ENCODE measurements around the gene SMPD3. TPM values are rescaled to one million over a fixed set of nuclear protein-coding genes. Genes with fewer than 3 reads are reported as not detected.
A peak's percentile ranks its signal among the peaks of the same experiment; 100 is the strongest.

The SMPD3 gene
- total RNA-seq, 1 experiment from 2014 or later: 0.70 TPM

- Histone ChIP-seq H3K79me1 (ENCODE audit: insufficient read depth, low read depth, low read length, poor library complexity, severe bottlenecking) (no peaks in the 10 kb centered on the region), H2BK20ac (ENCODE audit: low read depth, low read length, poor library complexity, severe bottlenecking) (no peak overlapping the region), H2BK12ac (ENCODE audit: insufficient read length, low read depth, low read length) (no peak overlapping the region), H3K9me3 (ENCODE audit: control insufficient read depth, low read depth, low read length) (no peaks in the 10 kb centered on the region), H2AFZ (ENCODE audit: low read length) (no peak overlapping the region), H3K4me1 (ENCODE audit: insufficient read depth, low read length) (no peaks in the 10 kb centered on the region), H3K23ac (ENCODE audit: insufficient read length, low read depth, low read length) (no peak overlapping the region), H3K4me2 (ENCODE audit: insufficient read depth, insufficient read length, low read length) (no peak overlapping the region), H2BK120ac (ENCODE audit: low read depth, low read length, poor library complexity, severe bottlenecking) (no peak overlapping the region), H2AK5ac (ENCODE audit: insufficient read length, low read length) (no peak overlapping the region), H3K18ac (ENCODE audit: insufficient read length, low read depth, low read length) (no peak overlapping the region), H4K20me1 (ENCODE audit: control insufficient read depth, insufficient read depth, insufficient read length) (no peaks in the 10 kb centered on the region), H3K14ac (ENCODE audit: insufficient read depth, low read length) (no peak overlapping the region), H3T11ph (ENCODE audit: low read length) (no peak overlapping the region), H3K27me3 (ENCODE audit: insufficient read depth, low read length) (no peaks in the 10 kb centered on the region), H2BK5ac (ENCODE audit: insufficient read length, low read length) (no peak overlapping the region), H3K9ac (ENCODE audit: extremely low read depth, insufficient read length, low read length) (no peak overlapping the region), H4K91ac (ENCODE audit: insufficient read length, low read depth, low read length) (no peak overlapping the region), H4K8ac (replicated peaks; ENCODE audit: insufficient read length, low read depth, low read length) (no peak overlapping the region), H3K23me2 (ENCODE audit: insufficient read length, low read depth, low read length, poor library complexity, severe bottlenecking) (no peaks in the 10 kb centered on the region), H4K5ac (ENCODE audit: insufficient read length, low read depth, low read length) (no peak overlapping the region), H2BK15ac (ENCODE audit: low read depth, low read length) (no peak overlapping the region), H3K4ac (ENCODE audit: low read depth, low read length) (no peak overlapping the region), H3K79me2 (ENCODE audit: insufficient read depth, low read length) (no peaks in the 10 kb centered on the region), H3K27ac (ENCODE audit: insufficient read length, low read depth, low read length) (no peak overlapping the region), H3K56ac (ENCODE audit: insufficient read length, low read depth, low read length) (no peak overlapping the region)
- no CpG with 5 or more reads among the region's 6 CpGs for WGBS (ENCODE audit: extremely low coverage, insufficient read length, low lambda C conversion rate)
- H3K4me3 Mint-ChIP-seq: no peak overlapping the region
- H3K36me3 Mint-ChIP-seq (ENCODE audit: insufficient read depth in 1 of 3, low read depth in 3 of 3): peaks cover 23 to 58% (median 40%) of the 10 kb centered on the region in 3 experiments; a peak in 6 of 7 replicates
- DNase-seq: no peak
- TF ChIP-seq CTCF (conservative IDR thresholded peaks at IDR 0.05): no peak
- no peaks in the 10 kb centered on the region for H3K9me3 Mint-ChIP-seq
- H3K27me3 Mint-ChIP-seq (ENCODE audit: low read depth): no peaks in the 10 kb centered on the region
- H3K27ac Mint-ChIP-seq: peak overlapping the region in 2 of 3 experiments; percentile 37 to 56; a peak in 3 of 7 replicates
- H3K4me1 Mint-ChIP-seq: peaks cover 4 to 6% of the 10 kb centered on the region in 2 experiments
Measured at GRCh38 chr16:68319185-68319908, 129.0 kb downstream of the SMPD3 start.
